Measurements from ENCODE around the gene GPSM1. TPM values are rescaled to one million over a fixed set of nuclear protein-coding genes. Genes with fewer than 3 reads are reported as not detected.

GPSM1 gene
- total and polyA plus RNA-seq, 4 donors = 0.11 to 2.9 (median 1.6) TPM

- Histone ChIP-seq H3K27ac (ENCODE audit: low read depth in 1 of 2, low read length in 2 of 2) (no peak within 1 kb of the TSS), H3K4me3 (ENCODE audit: low read depth in 1 of 3, low read length in 3 of 3) (no peak within 1 kb of the TSS), H3K36me3 (ENCODE audit: control insufficient read depth in 4 of 4, insufficient read depth in 3 of 4, low read depth in 1 of 4, low read length in 3 of 4) (no peaks in the 10 kb centered on the region), H3K9ac (ENCODE audit: low read depth in 1 of 2, low read length in 2 of 2) (no peak within 1 kb of the TSS), H3K9me3 (ENCODE audit: control insufficient read depth in 4 of 4, low read length in 3 of 4) (no peaks in the 10 kb centered on the region), H3K27me3 (ENCODE audit: control insufficient read depth in 4 of 4, insufficient read depth in 4 of 4, low read length in 3 of 4) (no peaks in the 10 kb centered on the region), H3K4me1 (ENCODE audit: control insufficient read depth in 4 of 4, insufficient read depth in 4 of 4, low read length in 3 of 4) (no peaks in the 10 kb centered on the region)
- TF ChIP-seq HNF4G (IDR thresholded peaks at IDR 0.05) (no peak), FOXA2 (IDR thresholded peaks at IDR 0.05) (no peak), YY1 (IDR thresholded peaks at IDR 0.05) (no peak), EGR1 (IDR thresholded peaks at IDR 0.05; ENCODE audit: low read depth in 2 of 2) (no peak), HNF4A (conservative IDR thresholded peaks at IDR 0.05) (no peak), CTCF (IDR thresholded peaks at IDR 0.05; ENCODE audit: low read depth, low read length, missing input control) (no peak), MAX (IDR thresholded peaks at IDR 0.05) (no peak), RXRA (IDR thresholded peaks at IDR 0.05) (no peak), SP1 (IDR thresholded peaks at IDR 0.05) (no peak), ZBTB33 (IDR thresholded peaks at IDR 0.05) (no peak), TAF1 (conservative IDR thresholded peaks at IDR 0.05) (no peak), FOXA1 (IDR thresholded peaks at IDR 0.05) (no peak), GABPA (IDR thresholded peaks at IDR 0.05 in 1 of 2, conservative IDR thresholded peaks at IDR 0.05 in 1 of 2) (no peak), JUND (IDR thresholded peaks at IDR 0.05) (no peak), ATF3 (IDR thresholded peaks at IDR 0.05) (no peak), REST (IDR thresholded peaks at IDR 0.05) (no peak), RAD21 (IDR thresholded peaks at IDR 0.05) (no peak), NR2F2 (IDR thresholded peaks at IDR 0.05) (no peak)
- DNase-seq (ENCODE audit: low spot score) = no peak
- WGBS = 81% methylated on average over 22 of the region's 22 CpGs
Observed at GRCh38 chr9:136303825-136304416, 23.4 kb upstream of the GPSM1 start, which contains the start of gene CCDC187. Gene CCDC187 (minus strand): TSS chr9:136304094. CDS start chr9:136303830, 264 bp downstream.

All from liver (tissue), 9 donors.